Gastrocnemius medialis (tissue), 4 donors: ENCODE results near the gene SNPH. TPM values are rescaled to one million over a fixed set of nuclear protein-coding genes. Genes with fewer than 3 reads are reported as not detected.
"Not testable (repeated sequence)": the region's sequence is repeated elsewhere in the genome, so short reads cannot be mapped to it uniquely, and the experiment has no call there.

Experiments used
- ATAC-seq, 2 donors: fragments of 150-250 bp; one replicate each; pipeline ENCODE4 v1.9.1; 2016
- DNase-seq, 2 donors: peaks; one replicate each; pipeline ENCODE4 v3.0.0-alpha.2; 2019
- H3K27ac ChIP-seq, 4 donors: fragments of 200-600 bp; sonication (generic); 1 replicate in 1 of 4; 2 replicates in 3 of 4; pipeline ENCODE4 v1.5.1; 2016 to 2018; ENCODE audit warnings: mild to moderate bottlenecking in 2 of 4, moderate library complexity in 1 of 4
- H3K27me3 ChIP-seq, 3 donors: fragments of 200-600 bp; sonication (generic) in 2 of 3; 1 replicate in 1 of 3; 2 replicates in 2 of 3; pipeline versions ENCODE4 v1.5.1 to v1.6.0; 2016 to 2019; ENCODE audit warnings: mild to moderate bottlenecking in 1 of 3, moderate library complexity in 1 of 3
- H3K36me3 ChIP-seq, 2 donors: fragments of 200-600 bp; sonication (generic) in 1 of 2; one replicate each; pipeline ENCODE4 v1.5.1; 2017 to 2018
- H3K4me1 ChIP-seq, 2 donors: fragments of 200-600 bp; sonication (generic) in 1 of 2; one replicate each; pipeline ENCODE4 v1.5.1; 2016 to 2017; ENCODE audit warnings: mild to moderate bottlenecking in 2 of 2
- H3K4me3 ChIP-seq, 4 donors: fragments of 200-600 bp; sonication (generic) in 3 of 4; 1 replicate in 1 of 4; 2 replicates in 3 of 4; pipeline ENCODE4 v1.5.1; 2016 to 2019; ENCODE audit warnings: mild to moderate bottlenecking in 2 of 4
- H3K9me3 ChIP-seq, 3 donors: fragments of 200-600 bp; sonication (generic) in 2 of 3; 1 replicate in 1 of 3; 2 replicates in 2 of 3; pipeline ENCODE4 v1.5.1; 2016 to 2019
- POLR2A ChIP-seq, 2 donors: fragments of 450-650 bp; IDR thresholded peaks; one replicate each; pipeline ENCODE4 v1.6.1; 2017; ENCODE audit warnings: antibody characterized with exemption in 2 of 2, mild to moderate bottlenecking in 2 of 2, moderate library complexity in 2 of 2
- in situ Hi-C, 4 donors: fragments of 200-750 bp; cut with MboI; loops; one replicate each; pipeline versions ENCODE4 v1.15.0 to v1.8.0; 2017; ENCODE audit warnings: low sequenced_read_pairs in 4 of 4
- intact Hi-C: fragments of 100-400 bp; cut with DNase I; formaldehyde crosslinking; loops from one replicate; pipeline ENCODE4 v1.15.1; 2023; ENCODE audit warnings: low total_unique reads
- total RNA-seq, 4 donors: library from RNA; depleted of rRNA; stranded (reverse); fragments of >200 nt; gene quantifications; one replicate each; pipeline versions ENCODE4 v1.1.0 to v1.2.3, GENCODE V29; 2016
- TF ChIP-seq, protein P1 (sequence below), 5 experiments: fragments of 450-650 bp in 3 of 5; fragments of 200-600 bp in 2 of 5; sonication (generic) in 2 of 5; IDR thresholded peaks in 4 of 5; conservative IDR thresholded peaks in 1 of 5; 1 replicate in 4 of 5; 2 replicates in 1 of 5; pipeline ENCODE4 v1.5.1; 2016 to 2019; ENCODE audit warnings: antibody characterized with exemption in 5 of 5, mild to moderate bottlenecking in 3 of 5, moderate library complexity in 3 of 5

SNPH gene, protein sequence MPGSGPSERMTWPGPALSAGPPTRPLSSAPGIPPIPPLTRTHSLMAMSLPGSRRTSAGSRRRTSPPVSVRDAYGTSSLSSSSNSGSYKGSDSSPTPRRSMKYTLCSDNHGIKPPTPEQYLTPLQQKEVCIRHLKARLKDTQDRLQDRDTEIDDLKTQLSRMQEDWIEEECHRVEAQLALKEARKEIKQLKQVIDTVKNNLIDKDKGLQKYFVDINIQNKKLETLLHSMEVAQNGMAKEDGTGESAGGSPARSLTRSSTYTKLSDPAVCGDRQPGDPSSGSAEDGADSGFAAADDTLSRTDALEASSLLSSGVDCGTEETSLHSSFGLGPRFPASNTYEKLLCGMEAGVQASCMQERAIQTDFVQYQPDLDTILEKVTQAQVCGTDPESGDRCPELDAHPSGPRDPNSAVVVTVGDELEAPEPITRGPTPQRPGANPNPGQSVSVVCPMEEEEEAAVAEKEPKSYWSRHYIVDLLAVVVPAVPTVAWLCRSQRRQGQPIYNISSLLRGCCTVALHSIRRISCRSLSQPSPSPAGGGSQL
- 10 to 100 TPM in 3 of 4 donors, 1 to 10 TPM in 1; 3.1 to 27.4 (median 15.9) TPM for total RNA-seq

DNA sequence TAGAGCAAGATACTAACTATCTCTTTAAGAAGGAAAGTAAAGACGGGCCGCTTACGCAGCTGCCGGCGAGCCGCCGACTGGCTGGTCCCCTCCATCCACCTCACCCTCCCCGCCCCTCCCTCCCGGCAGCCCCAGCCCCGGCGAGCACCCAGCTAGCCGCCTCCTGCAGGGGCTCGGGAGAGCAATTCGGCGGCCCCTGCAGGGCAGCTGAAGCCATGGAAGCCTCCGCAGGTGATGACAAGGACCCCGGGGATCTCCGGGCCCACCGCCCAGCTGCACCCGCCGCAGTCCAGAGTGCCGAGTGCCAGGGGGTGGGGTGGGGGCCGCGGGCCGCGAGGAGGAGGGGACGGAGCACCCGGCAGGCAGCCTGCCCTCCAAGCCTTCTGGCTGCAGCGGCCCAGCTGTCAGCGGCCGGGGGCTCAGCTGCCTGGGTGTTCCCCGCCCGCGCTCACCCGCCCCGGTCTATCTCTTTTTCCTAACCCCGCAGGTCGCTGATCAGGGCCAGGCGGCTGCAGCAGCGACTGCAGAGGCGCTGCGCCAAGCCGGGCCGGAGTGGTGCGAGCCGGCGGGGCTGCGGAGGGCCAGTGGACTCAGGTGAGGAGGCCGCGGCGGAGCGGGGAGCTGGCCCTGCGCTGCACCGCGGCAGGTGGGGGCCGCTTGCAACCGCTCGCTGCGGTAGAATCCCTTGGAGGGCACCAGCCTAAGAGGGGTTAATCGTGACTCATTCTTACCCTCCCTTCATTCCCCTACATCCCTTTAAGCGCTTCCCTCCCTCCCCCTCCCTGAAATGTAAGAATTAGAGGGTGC lies at the start of gene SNPH:
TSS of gene SNPH (plus strand) at position 128 of the 807 bp plus-strand sequence. CDS start 29,946 bp downstream, outside the sequence.
- Histone ChIP-seq H3K27me3 (no peaks in the 10 kb centered on the region), H3K4me1 (peaks cover 3 to 10% of the 10 kb centered on the region in 2 donors), H3K9me3 (no peaks in the 10 kb centered on the region), H3K36me3 (no peaks in the 10 kb centered on the region), H3K27ac (peak within 1 kb of the TSS; percentile 13 to 72 (median 62)), H3K4me3 (peak within 1 kb of the TSS; percentile 68 to 88 (median 84))
- ATAC-seq (peak; percentile 86 to 93), DNase-seq (peak; percentile 63 to 73)
- in situ Hi-C loops = no loop called here
- intact Hi-C loops = no loop called here
- peak in 1 of 2 donors; percentile 17 for TF ChIP-seq POLR2A (IDR thresholded peaks at IDR 0.05)
- TF ChIP-seq, protein P1, sequence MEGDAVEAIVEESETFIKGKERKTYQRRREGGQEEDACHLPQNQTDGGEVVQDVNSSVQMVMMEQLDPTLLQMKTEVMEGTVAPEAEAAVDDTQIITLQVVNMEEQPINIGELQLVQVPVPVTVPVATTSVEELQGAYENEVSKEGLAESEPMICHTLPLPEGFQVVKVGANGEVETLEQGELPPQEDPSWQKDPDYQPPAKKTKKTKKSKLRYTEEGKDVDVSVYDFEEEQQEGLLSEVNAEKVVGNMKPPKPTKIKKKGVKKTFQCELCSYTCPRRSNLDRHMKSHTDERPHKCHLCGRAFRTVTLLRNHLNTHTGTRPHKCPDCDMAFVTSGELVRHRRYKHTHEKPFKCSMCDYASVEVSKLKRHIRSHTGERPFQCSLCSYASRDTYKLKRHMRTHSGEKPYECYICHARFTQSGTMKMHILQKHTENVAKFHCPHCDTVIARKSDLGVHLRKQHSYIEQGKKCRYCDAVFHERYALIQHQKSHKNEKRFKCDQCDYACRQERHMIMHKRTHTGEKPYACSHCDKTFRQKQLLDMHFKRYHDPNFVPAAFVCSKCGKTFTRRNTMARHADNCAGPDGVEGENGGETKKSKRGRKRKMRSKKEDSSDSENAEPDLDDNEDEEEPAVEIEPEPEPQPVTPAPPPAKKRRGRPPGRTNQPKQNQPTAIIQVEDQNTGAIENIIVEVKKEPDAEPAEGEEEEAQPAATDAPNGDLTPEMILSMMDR (IDR thresholded peaks at IDR 0.05 in 4 of 5, conservative IDR thresholded peaks at IDR 0.05 in 1 of 5) = peak in 2 of 5 experiments; percentile 14 to 15

DNA sequence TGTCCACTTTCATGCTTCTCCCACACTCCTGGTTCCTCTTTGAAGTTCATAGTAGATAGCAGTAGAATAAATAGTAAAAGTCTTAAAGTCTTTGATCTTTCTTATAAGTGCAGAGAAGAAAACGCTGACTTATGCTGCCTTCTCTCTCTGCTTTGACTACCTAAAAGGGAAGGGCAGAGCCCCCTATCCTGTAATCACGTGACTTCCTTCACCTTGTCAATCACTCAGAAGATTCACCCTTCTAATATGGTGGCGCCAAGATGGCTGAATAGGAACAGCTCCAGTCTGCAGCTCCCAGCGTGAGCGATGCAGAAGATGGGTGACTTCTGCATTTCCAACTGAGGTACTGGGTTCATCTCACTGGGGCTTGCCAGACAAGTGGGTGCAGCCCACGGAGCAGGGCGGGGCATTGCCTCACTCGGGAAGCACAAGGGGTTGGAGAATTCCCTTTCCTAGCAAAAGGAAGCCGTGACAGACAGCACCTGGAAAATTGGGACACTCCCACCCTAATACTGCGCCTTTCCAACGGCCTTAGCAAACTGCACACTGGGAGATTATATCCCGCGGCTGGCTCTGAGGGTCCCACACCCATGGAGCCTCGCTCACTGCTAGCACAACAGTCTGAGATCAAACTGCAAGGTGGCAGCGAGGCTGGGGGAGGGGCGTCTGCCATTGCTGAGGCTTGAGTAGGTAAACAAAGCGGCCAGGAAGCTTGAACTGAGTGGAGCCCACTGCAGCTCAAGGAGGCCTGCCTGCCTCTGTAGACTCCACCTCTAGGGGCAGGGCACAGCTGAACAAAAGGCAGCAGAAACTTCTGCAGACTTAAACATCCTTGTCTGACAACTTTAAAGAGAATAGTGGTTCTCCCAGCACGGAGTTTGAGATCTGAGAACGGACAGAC lies 49.3 kb upstream of the SNPH start:
- H3K9me3 ChIP-seq, H3K36me3 ChIP-seq, H3K4me1 ChIP-seq, DNase-seq, ATAC-seq, intact Hi-C loops, H3K4me3 ChIP-seq, H3K27ac ChIP-seq, H3K27me3 ChIP-seq: not testable (repeated sequence)
- in situ Hi-C loops = loop anchor here in 3 of 4 donors (10.0 to 25.0 kb wide), 3 partner anchors 254 to 404 kb away; no protein-coding TSS in a partner anchor

DNA sequence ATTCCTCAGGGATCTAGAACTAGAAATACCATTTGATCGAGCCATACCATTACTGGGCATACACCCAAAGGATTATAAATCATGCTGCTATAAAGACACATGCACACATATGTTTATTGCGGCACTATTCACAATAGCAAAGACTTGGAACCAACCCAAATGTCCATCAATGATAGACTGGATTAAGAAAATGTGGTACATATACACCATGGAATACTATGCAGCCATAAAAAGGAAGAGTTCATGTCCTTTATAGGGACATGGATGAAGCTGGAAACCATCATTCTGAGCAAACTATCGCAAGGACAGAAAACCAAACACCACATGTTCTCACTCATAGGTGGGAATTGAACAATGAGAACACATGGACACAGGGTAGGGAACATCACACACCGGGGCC lies 43.3 kb upstream of the SNPH start:
- H3K27ac ChIP-seq, H3K36me3 ChIP-seq, DNase-seq, H3K4me3 ChIP-seq, H3K9me3 ChIP-seq, intact Hi-C loops, ATAC-seq: not testable (repeated sequence)
- Histone ChIP-seq H3K27me3 (peaks cover 7 to 18% (median 9%) of the 10 kb centered on the region in 3 donors), H3K4me1 (peaks cover 0 to 11% of the 10 kb centered on the region in 2 donors)
- in situ Hi-C loops = loop anchor here in 3 of 4 donors (25.0 kb wide), 2 partner anchors 260 to 410 kb away; no protein-coding TSS in a partner anchor

DNA sequence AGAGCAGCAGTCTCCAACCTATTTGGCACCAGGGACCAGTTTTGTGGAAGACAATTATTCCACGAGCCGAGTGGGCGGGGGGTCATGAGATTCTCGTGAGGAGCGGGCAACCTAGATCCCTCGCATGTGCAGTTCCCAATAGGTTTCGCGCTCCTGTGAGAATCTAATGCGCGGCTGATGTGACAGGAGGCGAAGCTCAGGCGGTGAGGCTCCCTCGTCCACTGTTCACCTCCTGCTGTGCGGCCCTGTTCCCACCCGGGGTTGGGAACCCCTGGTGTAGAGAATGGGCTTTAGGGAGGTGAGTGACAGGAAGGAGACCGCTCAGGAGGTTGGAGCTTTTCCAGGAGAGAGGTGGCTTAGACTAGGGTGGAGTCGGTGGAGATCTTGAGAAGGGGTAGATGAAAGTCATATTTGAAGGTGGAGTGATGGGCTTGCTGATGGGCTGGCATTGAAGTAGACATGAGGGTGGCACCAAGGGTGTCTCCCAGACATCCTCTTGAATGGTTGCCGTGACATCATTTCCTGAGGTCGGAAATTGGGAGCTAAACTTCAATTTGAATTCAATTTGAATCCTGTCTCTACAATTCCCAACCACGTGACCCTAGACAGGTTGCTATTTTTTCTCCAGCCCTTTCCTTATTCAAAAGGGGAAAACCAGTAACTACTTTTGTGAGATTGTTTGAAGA lies 41.7 kb upstream of the SNPH start:
- H3K4me3 ChIP-seq = no peak overlapping the region
- intact Hi-C loops (no loop called here), in situ Hi-C loops (loop anchor here in 3 of 4 donors (25.0 kb wide), 2 partner anchors 262 to 412 kb away; no protein-coding TSS in a partner anchor)
- TF ChIP-seq, protein P1 (IDR thresholded peaks at IDR 0.05 in 4 of 5, conservative IDR thresholded peaks at IDR 0.05 in 1 of 5) = no peak
- TF ChIP-seq POLR2A (IDR thresholded peaks at IDR 0.05) = no peak
- DNase-seq (no peak), ATAC-seq (no peak)
- H3K27ac ChIP-seq = no peak overlapping the region
- H3K36me3 ChIP-seq = no peaks in the 10 kb centered on the region
- no peaks in the 10 kb centered on the region for H3K9me3 ChIP-seq
- peaks cover 0 to 11% of the 10 kb centered on the region in 2 donors for H3K4me1 ChIP-seq
- H3K27me3 ChIP-seq = peaks cover 9 to 27% (median 14%) of the 10 kb centered on the region in 3 donors
